ENCODE results near the gene CDR2.

Gene CDR2

DNA sequence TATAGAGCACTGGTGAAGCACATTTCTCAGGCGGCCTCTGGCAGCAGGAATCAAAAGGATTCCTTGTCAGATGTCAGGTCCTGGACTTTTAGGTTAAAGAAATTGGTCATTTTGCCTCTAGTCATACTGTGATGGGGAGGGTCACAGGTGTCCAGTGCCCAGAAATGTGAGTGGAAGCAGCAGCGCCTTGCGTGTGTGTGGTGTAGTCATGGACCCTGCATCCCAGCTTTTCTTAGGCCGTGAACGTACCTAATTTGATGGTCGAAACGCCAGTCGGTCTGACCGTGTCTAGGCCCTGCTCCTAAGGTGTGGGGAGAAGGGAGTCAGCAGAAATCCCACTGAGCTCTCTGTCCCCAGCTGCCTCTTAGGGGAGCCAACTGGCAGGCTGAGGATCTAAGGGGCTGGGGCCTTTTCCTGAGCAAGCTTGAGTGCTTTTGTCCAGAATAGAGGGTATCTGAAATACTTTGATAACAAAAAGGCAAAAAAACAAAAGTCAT, 45.2 kb downstream of the CDR2 start:
- TF ChIP-seq POLR2AphosphoS5 (IDR thresholded peaks at IDR 0.05; ENCODE audit: low read depth, low read length) = no peak
- FAIRE-seq = no peak
- DNase-seq (ENCODE audit: insufficient read length, low spot score) = no peak

DNA sequence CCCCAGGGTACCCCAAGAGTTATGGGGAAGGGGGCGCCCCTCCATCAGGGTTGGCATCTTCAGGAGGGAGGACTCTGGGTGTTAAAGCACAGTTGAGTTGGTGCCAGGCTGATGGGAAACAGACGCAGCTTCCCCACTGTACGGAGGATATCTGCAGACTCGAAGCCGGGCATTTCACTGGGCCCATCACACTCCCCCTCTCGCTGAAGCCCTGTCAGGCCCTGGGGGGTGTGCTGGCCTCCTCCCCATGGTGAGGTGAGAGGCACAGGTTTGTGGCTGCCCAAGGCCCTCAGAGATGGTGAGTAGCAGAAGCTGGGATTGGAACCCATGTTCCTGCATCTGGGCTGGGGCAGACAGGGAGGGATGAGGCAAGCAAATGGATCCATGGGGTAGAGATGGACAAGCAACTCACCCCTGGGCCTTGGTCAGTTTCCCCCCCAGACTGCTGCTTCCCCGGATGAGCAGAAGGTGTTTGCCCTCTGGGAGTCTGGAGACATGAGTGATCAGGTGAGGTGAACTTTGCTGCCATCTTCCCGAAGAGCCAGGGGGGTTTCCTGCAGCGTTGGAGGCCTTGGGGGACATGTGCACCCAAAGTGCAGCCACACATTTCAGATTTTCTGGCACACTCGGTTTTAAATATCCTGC, 46.2 kb downstream of the CDR2 start:
- no peak for FAIRE-seq

DNA sequence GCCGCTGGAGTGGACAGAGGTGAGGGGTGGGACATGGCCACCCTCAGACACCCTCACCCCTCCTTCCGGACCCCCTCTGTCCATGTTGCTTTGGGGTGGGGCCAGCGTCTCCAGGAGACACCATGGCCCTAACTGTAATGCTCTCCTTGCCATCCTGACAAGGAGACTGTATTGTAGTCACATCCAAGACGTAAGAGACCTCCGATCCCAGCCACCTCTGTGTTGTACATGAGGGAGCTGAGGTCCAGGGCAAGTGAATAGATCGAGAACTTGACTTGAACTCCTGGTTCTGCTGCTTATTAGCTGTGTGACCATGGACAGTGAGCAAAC, 47.0 kb downstream of the CDR2 start:
- no peak for FAIRE-seq
- no peak for TF ChIP-seq TAF1 (IDR thresholded peaks at IDR 0.05; ENCODE audit: low read depth, low read length)
- no peak for DNase-seq (ENCODE audit: insufficient read length, low spot score)

More for the DNA sequence above, 46.2 kb downstream of the CDR2 start:
- no peak for DNase-seq (ENCODE audit: insufficient read length, low spot score)
- no peak for TF ChIP-seq POLR2A (IDR thresholded peaks at IDR 0.05; ENCODE audit: low read depth, low read length)
- TF ChIP-seq POU2F2 (IDR thresholded peaks at IDR 0.05; ENCODE audit: low read depth, low read length) = no peak
- no peak for TF ChIP-seq PAX5 (IDR thresholded peaks at IDR 0.05; ENCODE audit: insufficient read depth, low read length, severe bottlenecking)
- TF ChIP-seq TAF1 (IDR thresholded peaks at IDR 0.05; ENCODE audit: low read depth, low read length) = no peak
- no peak for TF ChIP-seq SPI1 (IDR thresholded peaks at IDR 0.05; ENCODE audit: low read depth, low read length)
- no peak for TF ChIP-seq POLR2AphosphoS5 (IDR thresholded peaks at IDR 0.05; ENCODE audit: low read depth, low read length)

DNA sequence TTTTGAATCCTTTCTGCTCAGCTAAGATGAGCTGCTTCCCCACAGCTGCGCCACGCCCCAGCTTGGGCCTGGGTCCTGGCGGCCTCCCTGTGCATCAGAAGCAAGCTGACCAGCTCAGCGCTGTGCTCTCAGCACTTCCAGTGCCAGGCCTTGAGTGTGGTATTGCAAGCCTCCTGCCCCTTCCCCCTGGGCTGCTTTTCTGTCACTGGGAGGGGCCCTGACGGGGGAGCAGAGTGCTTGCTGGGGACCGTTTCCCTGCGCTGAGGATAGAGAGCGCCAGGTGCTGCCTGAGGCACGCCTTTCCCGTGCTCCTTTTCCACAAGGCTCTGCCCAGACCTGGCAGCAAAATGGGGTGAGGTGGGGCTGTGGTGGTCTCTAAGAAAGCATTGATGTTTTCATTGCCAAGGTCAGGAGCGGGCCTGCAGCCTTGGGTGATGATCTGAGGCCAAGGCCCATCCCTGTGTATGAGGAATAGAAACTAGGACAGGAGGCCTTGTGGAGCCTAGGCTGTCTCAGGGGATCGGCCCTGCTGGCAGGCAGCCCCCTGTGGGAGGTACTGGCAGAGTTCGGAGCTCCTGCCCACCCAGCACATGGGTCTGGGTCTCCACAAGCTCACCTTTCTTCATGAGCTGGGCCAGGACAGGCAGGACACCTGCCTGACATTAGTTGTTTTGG, 47.5 kb downstream of the CDR2 start:
- FAIRE-seq = no peak
- TF ChIP-seq POLR2AphosphoS5 (IDR thresholded peaks at IDR 0.05; ENCODE audit: low read depth, low read length) (no peak), PAX5 (IDR thresholded peaks at IDR 0.05; ENCODE audit: insufficient read depth, low read length, severe bottlenecking) (no peak), SPI1 (IDR thresholded peaks at IDR 0.05; ENCODE audit: low read depth, low read length) (no peak), POLR2A (IDR thresholded peaks at IDR 0.05; ENCODE audit: low read depth, low read length) (no peak), POU2F2 (IDR thresholded peaks at IDR 0.05; ENCODE audit: low read depth, low read length) (no peak), TAF1 (IDR thresholded peaks at IDR 0.05; ENCODE audit: low read depth, low read length) (no peak)
- no peak for DNase-seq (ENCODE audit: insufficient read length, low spot score)

DNA sequence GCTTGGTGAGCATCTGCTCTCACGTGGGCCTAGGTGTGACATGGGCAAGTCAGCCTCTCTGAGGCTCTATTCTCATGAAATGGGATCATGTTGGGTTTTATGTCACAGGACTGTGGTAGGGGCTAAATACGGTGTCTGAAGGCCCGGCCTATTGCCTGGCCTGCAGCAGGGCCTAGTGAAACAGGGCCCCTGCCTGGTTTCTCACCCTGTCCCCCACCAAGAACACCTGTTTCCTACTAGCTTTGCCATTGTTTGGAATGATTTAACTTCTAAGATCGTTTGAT, 48.1 kb downstream of the CDR2 start:
- no peak for FAIRE-seq
- TF ChIP-seq POLR2A (IDR thresholded peaks at IDR 0.05; ENCODE audit: low read depth, low read length) (no peak), POLR2AphosphoS5 (IDR thresholded peaks at IDR 0.05; ENCODE audit: low read depth, low read length) (no peak), SPI1 (IDR thresholded peaks at IDR 0.05; ENCODE audit: low read depth, low read length) (no peak)
- no peak for DNase-seq (ENCODE audit: insufficient read length, low spot score)

DNA sequence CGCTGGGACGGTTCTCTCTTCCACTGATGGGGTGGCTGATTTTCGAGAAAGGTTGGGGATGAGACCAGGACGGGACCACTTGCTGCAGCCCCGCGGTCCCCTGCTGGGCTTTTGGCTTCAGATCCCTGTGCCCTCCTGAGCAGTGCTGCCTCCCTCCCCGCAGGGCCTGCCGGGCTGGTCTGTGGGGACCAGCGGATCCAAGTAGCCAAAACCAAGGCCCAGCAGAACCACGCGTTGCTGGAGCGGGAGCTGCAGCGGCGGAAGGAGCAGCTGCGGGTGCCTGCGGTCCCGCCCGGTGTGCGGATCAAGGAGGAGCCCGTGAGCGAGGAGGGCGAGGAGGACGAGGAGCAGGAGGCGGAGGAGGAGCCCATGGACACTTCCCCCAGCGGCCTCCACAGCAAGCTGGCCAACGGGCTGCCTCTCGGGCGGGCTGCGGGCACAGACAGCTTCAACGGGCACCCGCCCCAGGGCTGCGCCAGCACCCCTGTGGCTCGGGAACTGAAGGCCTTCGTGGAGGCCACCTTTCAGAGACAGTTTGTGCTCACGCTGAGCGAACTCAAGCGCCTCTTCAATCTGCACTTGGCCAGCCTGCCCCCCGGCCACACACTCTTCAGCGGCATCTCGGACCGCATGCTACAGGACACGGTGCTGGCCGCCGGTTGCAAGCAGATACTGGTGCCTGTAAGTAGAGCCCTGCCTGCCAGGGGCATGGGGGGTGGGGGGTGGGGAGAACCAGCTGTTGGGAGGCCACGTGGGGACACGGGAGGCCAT, 48.6 kb downstream of the CDR2 start:
- no peak for FAIRE-seq
- no peak for TF ChIP-seq POU2F2 (IDR thresholded peaks at IDR 0.05; ENCODE audit: low read depth, low read length)
- no peak for TF ChIP-seq PAX5 (IDR thresholded peaks at IDR 0.05; ENCODE audit: insufficient read depth, low read length, severe bottlenecking)
- no peak for DNase-seq (ENCODE audit: insufficient read length, low spot score)

DNA sequence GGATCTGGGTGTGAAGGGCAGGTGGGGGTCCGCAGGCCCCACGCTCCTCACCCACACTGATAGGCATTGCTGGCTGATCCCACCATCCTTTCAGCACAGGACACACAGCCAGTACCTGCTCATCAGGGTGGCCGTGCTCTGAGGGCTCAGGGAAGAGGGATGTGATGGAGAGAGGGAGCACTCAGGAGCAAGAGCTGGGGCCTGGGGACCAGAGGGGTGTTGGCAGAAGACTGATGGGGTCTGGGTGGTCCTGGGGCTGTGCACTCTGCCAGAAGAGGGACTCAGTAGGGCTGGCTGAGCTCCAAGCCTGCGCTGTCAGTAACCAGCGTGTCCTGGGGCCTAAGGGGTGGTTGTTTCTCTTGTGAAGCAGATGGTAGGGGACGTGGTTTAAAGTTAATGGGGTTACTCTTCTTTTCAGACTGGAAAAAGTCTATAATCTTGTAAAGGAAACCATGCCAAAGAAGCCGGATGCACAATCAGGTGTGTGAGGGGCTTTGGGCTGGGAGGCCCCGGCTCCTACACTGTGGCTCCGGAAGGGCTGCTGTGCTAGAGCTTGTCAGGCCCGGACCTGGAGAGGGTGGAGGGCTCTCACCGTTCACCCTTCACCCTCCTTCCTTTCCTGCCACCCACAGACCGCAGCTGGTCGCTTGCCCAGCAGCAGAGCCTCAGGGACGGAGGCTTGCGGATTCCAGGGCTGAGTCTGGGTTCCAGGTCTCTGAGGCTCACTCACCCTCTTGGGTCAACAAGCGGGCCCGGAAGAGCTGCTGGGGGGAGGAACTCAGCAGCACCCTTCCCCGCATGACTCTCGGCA, 49.4 kb downstream of the CDR2 start:
- no peak for DNase-seq (ENCODE audit: insufficient read length, low spot score)
- FAIRE-seq = no peak
- TF ChIP-seq PAX5 (IDR thresholded peaks at IDR 0.05; ENCODE audit: insufficient read depth, low read length, severe bottlenecking) (no peak), POU2F2 (IDR thresholded peaks at IDR 0.05; ENCODE audit: low read depth, low read length) (no peak), POLR2AphosphoS5 (IDR thresholded peaks at IDR 0.05; ENCODE audit: low read depth, low read length) (no peak), POLR2A (IDR thresholded peaks at IDR 0.05; ENCODE audit: low read depth, low read length) (no peak), SPI1 (IDR thresholded peaks at IDR 0.05; ENCODE audit: low read depth, low read length) (no peak), TAF1 (IDR thresholded peaks at IDR 0.05; ENCODE audit: low read depth, low read length) (no peak)

DNA sequence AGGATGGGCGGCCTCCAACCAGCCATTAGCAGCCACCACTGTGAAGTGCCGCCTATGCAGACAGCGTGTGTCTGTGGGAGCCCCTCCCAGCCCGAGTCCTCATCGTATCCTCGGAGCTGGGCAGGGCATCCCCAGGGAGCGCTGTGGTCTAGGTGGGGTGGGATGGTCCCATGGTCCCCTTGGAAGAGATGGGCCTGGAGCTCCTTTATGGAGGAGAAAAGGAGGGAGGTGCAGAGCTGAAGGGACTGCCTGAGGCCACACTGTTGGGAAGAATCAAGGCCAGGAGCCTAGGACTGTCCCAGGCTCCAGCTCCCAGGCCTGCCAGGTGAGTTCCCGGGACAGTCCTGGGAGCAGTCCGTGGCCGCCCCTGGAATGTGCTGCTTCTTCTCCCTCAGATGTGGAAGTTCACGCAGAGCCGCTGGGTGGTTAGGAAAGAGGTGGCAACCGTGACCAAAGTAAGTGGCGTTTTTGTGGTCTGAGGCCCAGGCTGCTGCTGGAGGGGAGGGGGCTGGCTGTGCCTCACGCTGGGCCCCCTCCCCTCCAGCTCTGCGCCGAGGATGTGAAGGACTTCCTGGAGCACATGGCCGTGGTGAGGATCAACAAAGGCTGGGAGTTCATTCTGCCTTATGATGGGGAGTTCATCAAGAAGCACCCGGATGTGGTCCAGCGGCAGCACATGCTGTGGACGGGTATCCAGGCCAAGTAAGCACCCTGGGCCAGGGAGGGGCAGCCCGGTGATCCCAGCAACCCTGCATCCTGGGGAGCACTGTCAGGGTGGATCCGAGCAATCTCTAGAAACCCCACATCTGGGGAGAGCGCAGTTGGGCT, 50.2 kb downstream of the CDR2 start:
- TF ChIP-seq POLR2A (IDR thresholded peaks at IDR 0.05; ENCODE audit: low read depth, low read length) = no peak
- TF ChIP-seq SPI1 (IDR thresholded peaks at IDR 0.05; ENCODE audit: low read depth, low read length) = no peak
- TF ChIP-seq POLR2AphosphoS5 (IDR thresholded peaks at IDR 0.05; ENCODE audit: low read depth, low read length) = no peak
- TF ChIP-seq TAF1 (IDR thresholded peaks at IDR 0.05; ENCODE audit: low read depth, low read length) = no peak
- no peak for TF ChIP-seq PAX5 (IDR thresholded peaks at IDR 0.05; ENCODE audit: insufficient read depth, low read length, severe bottlenecking)
- no peak for TF ChIP-seq POU2F2 (IDR thresholded peaks at IDR 0.05; ENCODE audit: low read depth, low read length)
- FAIRE-seq = no peak

DNA sequence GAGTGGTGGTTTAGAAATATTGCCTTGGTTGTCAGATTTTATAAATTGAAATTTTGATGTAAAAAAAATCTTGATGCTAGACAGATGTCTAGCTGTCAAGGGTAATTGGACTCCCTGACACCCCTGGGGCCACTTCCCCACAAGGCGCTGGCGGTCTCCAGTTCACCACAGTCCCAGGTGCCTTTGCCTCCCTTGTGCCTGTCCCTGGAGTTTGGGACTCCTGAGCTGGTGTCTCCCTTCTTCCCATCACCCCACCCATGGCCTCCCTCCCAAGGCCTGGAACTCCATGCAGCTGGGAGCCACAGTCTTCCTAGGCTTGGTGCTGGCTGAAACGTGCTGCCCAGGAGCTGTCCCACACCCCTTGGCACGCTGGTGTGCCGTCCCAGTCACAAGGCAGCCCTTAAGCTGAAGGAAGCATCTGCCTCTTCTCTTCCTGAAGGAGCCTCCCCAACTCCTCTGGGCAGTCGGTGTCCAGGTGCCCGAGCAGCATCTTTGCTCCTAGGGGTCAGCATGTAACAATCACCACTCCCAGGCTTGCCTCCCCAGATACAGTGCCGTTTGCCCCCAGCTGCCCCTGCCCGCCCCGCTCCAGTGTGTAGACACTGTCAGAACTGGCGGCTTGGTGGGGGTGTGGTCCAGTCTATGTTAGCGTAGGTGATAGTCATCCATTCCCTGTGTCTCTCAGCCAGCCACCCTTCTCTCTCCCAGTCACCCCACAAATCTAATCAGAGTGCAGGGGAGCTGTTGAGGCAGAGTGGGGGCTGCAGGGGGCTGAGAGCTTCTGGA, 51.1 kb downstream of the CDR2 start:
- FAIRE-seq = no peak
- TF ChIP-seq SPI1 (IDR thresholded peaks at IDR 0.05; ENCODE audit: low read depth, low read length) = no peak

More for the DNA sequence above, 50.2 kb downstream of the CDR2 start:
- no peak for DNase-seq (ENCODE audit: insufficient read length, low spot score)

More for the DNA sequence above, 51.1 kb downstream of the CDR2 start:
- DNase-seq (ENCODE audit: insufficient read length, low spot score) = no peak
